PC-3 (cell line): ENCODE results near the gene GPC5. TPM values are rescaled to one million over a fixed set of nuclear protein-coding genes. Genes with fewer than 3 reads are reported as not detected.

Source experiments
- ATAC-seq: fragments of 200-7000 bp; cut with Tn5 transposase; 2 replicates; pipeline ENCODE4 v1.9.1; 2020; ENCODE audit warnings: mild to moderate bottlenecking, moderate library complexity
- BruUV-seq: library from RNA; stranded (reverse); fragments of 400-500 nt; replicated peaks from 2 replicates; lab custom pipeline; 2021; lab: Mats Ljungman, UMichigan
- CTCF ChIA-PET: fragments of 300-600 bp; sonication (Branson Sonifier 250); formaldehyde crosslinking; loops from one replicate; lab custom pipeline; 2022; ENCODE audit warnings: antibody characterized with exemption; lab: Charles Lee
- POLR2A ChIA-PET: fragments of 300-600 bp; sonication (Branson Sonifier 250); formaldehyde crosslinking; loops from one replicate; lab custom pipeline; 2022; ENCODE audit warnings: antibody characterized with exemption; ENCODE audit not compliant: unreplicated experiment; lab: Charles Lee
- DNase-seq: peaks from one replicate; pipeline ENCODE4 v3.0.0-alpha.2; 2015
- H2AFZ ChIP-seq: fragments of 300-600 bp; sonication (generic); 2 replicates; pipeline ENCODE4 v1.6.0; 2016; ENCODE audit warnings: antibody characterized with exemption, low read length
- H3F3A ChIP-seq: fragments of 300-600 bp; sonication (generic); one replicate; pipeline ENCODE4 v1.6.0; 2017; ENCODE audit warnings: antibody characterized with exemption, low read length, control low read depth, mild to moderate bottlenecking; ENCODE audit not compliant: unreplicated experiment
- H3K27ac ChIP-seq: fragments of 300-600 bp; sonication (generic); 2 replicates; pipeline ENCODE4 v1.5.1; 2016; ENCODE audit warnings: mild to moderate bottlenecking, low read length
- H3K27me3 ChIP-seq: fragments of 300-600 bp; sonication (generic); 2 replicates; pipeline ENCODE4 v1.6.1; 2016; ENCODE audit warnings: low read length, mixed read lengths
- H3K36me3 ChIP-seq: fragments of 300-600 bp; sonication (generic); 2 replicates; pipeline ENCODE4 v1.6.1; 2016; ENCODE audit warnings: low read depth, mixed run types, low read length, mixed read lengths
- H3K4me1 ChIP-seq: fragments of 300-600 bp; sonication (generic); 2 replicates; pipeline ENCODE4 v1.5.1; 2016; ENCODE audit warnings: low read length; ENCODE audit not compliant: insufficient read depth
- H3K4me2 ChIP-seq: fragments of 300-600 bp; sonication (generic); 2 replicates; pipeline ENCODE4 v1.6.0; 2016; ENCODE audit warnings: low read length
- H3K4me3 ChIP-seq: fragments of 300-600 bp; sonication (generic); 2 replicates; pipeline ENCODE4 v1.5.1; 2016; ENCODE audit warnings: mild to moderate bottlenecking, low read length, mixed read lengths
- H3K79me2 ChIP-seq: fragments of 300-600 bp; sonication (generic); 2 replicates; pipeline ENCODE4 v1.6.1; 2017; ENCODE audit warnings: low read length, mixed read lengths
- H3K9ac ChIP-seq: fragments of 300-600 bp; sonication (generic); 2 replicates; pipeline ENCODE4 v1.6.0; 2016; ENCODE audit warnings: mild to moderate bottlenecking, low read length
- H3K9me2 ChIP-seq: fragments of 300-600 bp; sonication (generic); replicated peaks from 2 replicates; pipeline ENCODE4 v1.6.1; 2016; ENCODE audit warnings: mixed run types, low read length, mixed read lengths
- H3K9me3 ChIP-seq: fragments of 300-600 bp; sonication (generic); 2 replicates; pipeline ENCODE4 v1.6.1; 2016; ENCODE audit warnings: low read length, mixed read lengths
- H4K20me1 ChIP-seq: fragments of 300-600 bp; sonication (generic); 2 replicates; pipeline ENCODE4 v1.6.1; 2016; ENCODE audit warnings: low read length, mixed read lengths
- CTCF ChIP-seq: fragments of 300-600 bp; sonication (generic); conservative IDR thresholded peaks from 2 replicates; pipeline ENCODE4 v1.5.1; 2017; ENCODE audit warnings: antibody characterized with exemption, low read depth, mild to moderate bottlenecking, low read length
- EZH2 ChIP-seq: fragments of 300-600 bp; sonication (generic); IDR thresholded peaks from one replicate; pipeline ENCODE4 v1.6.1; 2017; ENCODE audit warnings: antibody characterized with exemption, mild to moderate bottlenecking, low read length; ENCODE audit not compliant: unreplicated experiment
- EZH2phosphoT487 ChIP-seq: fragments of 300-600 bp; sonication (generic); IDR thresholded peaks from 2 replicates; pipeline ENCODE4 v1.6.1; 2018; ENCODE audit warnings: mild to moderate bottlenecking, antibody characterized with exemption, low read length, borderline replicate concordance
- intact Hi-C: fragments of 100-400 bp; cut with micrococcal nuclease; formaldehyde crosslinking; loops from 2 replicates; pipeline ENCODE4 v1.9.0; 2023
- total RNA-seq: library from RNA; depleted of rRNA; stranded (reverse); fragments of >200 nt; gene quantifications from 2 replicates; pipeline ENCODE4 v1.2.3, GENCODE V29; 2014

The GPC5 gene
- total RNA-seq, 1 experiment from 2014 or later, result not detected

GRCh38 chr13:92491839-92492238, 1093.4 kb downstream of the GPC5 start:
- no peak for ATAC-seq
- Histone ChIP-seq H3K36me3 (no peaks in the 10 kb centered on the region), H4K20me1 (no peaks in the 10 kb centered on the region), H3K4me2 (no peak overlapping the region), H3K27ac (no peak overlapping the region), H2AFZ (no peak overlapping the region), H3K9me2 (no peaks in the 10 kb centered on the region), H3K4me1 (no peaks in the 10 kb centered on the region), H3K4me3 (no peak overlapping the region), H3K9me3 (no peaks in the 10 kb centered on the region), H3K27me3 (no peaks in the 10 kb centered on the region), H3K9ac (no peak overlapping the region), H3F3A (no peaks in the 10 kb centered on the region), H3K79me2 (no peaks in the 10 kb centered on the region)
- BruUV-seq, result no TSS peak
- DNase-seq, result no peak
- ChIA-PET CTCF (no interaction called here), POLR2A (no interaction called here)
- TF ChIP-seq CTCF (no peak), EZH2 (no peak), EZH2phosphoT487 (no peak)
- intact Hi-C loops, result no loop called here

- no peaks in the 10 kb centered on the region for H3K36me3 ChIP-seq
- DNase-seq (no peak), ATAC-seq (no peak)
- H3K4me3 ChIP-seq, result no peak overlapping the region
- no peak overlapping the region for H2AFZ ChIP-seq
- intact Hi-C loops, result no loop called here
- ChIA-PET POLR2A (no interaction called here), CTCF (no interaction called here)
- no peaks in the 10 kb centered on the region for H3K9me3 ChIP-seq
- no peak for TF ChIP-seq CTCF
- TF ChIP-seq EZH2, result no peak
- no peak for TF ChIP-seq EZH2phosphoT487
- H3K4me1 ChIP-seq, result no peaks in the 10 kb centered on the region
- no peaks in the 10 kb centered on the region for H3F3A ChIP-seq
- no peak overlapping the region for H3K27ac ChIP-seq
- no peak overlapping the region for H3K9ac ChIP-seq
- no TSS peak for BruUV-seq
- H4K20me1 ChIP-seq, result no peaks in the 10 kb centered on the region
- H3K27me3 ChIP-seq, result no peaks in the 10 kb centered on the region
- H3K9me2 ChIP-seq, result no peaks in the 10 kb centered on the region
- no peak overlapping the region for H3K4me2 ChIP-seq
- no peaks in the 10 kb centered on the region for H3K79me2 ChIP-seq
Measured at GRCh38 chr13:92494915-92495314, 1096.5 kb downstream of the GPC5 start.

- no peak overlapping the region for H3K4me2 ChIP-seq
Measured at GRCh38 chr13:92500192-92500591, 1101.8 kb downstream of the GPC5 start.

More at GRCh38 chr13:92500192-92500591, 1101.8 kb downstream of the GPC5 start:
- Histone ChIP-seq H3F3A (no peaks in the 10 kb centered on the region), H3K9me3 (no peaks in the 10 kb centered on the region), H3K27me3 (no peaks in the 10 kb centered on the region), H3K9ac (no peak overlapping the region), H3K27ac (no peak overlapping the region), H3K36me3 (no peaks in the 10 kb centered on the region), H3K9me2 (no peaks in the 10 kb centered on the region), H2AFZ (no peak overlapping the region), H4K20me1 (no peaks in the 10 kb centered on the region), H3K4me1 (no peaks in the 10 kb centered on the region), H3K4me3 (no peak overlapping the region), H3K79me2 (no peaks in the 10 kb centered on the region)
- BruUV-seq, result no TSS peak
- POLR2A ChIA-PET, result no interaction called here
- DNase-seq (no peak), ATAC-seq (no peak)
- no peak for TF ChIP-seq CTCF
- TF ChIP-seq EZH2, result no peak
- no peak for TF ChIP-seq EZH2phosphoT487
- intact Hi-C loops, result no loop called here
- CTCF ChIA-PET, result no interaction called here
